B cell (primary cell): ENCODE data around the gene CHAT. TPM values are rescaled to one million over a fixed set of nuclear protein-coding genes. Genes with fewer than 3 reads are reported as not detected.

Experiments used
- ATAC-seq: fragments of 200-7000 bp; cut with Tn5 transposase; one replicate; pipeline ENCODE4 v1.10.0; 2021; ENCODE audit warnings: low read depth, mild to moderate bottlenecking, moderate number of reproducible peaks, moderate library complexity
- CTCF ChIA-PET: fragments of 350-600 bp; sonication (Branson Sonifier 250); formaldehyde crosslinking; loops from one replicate; lab custom pipeline; 2021; ENCODE audit warnings: antibody characterized with exemption, inconsistent platforms; lab: Charles Lee
- POLR2A ChIA-PET: fragments of 350-600 bp; sonication (Branson Sonifier 250); formaldehyde crosslinking; loops from one replicate; lab custom pipeline; 2021; ENCODE audit warnings: antibody characterized with exemption; lab: Charles Lee
- DNase-seq: peaks from one replicate; pipeline ENCODE4 v3.0.0; 2013
- H2AFZ ChIP-seq: 2 replicates; pipeline ENCODE4 v1.6.1; 2012; ENCODE audit warnings: mild to moderate bottlenecking, low read depth, low read length; ENCODE audit not compliant: insufficient read depth, poor library complexity, severe bottlenecking
- H3K27ac ChIP-seq, 2 donors: 1 replicate in 1 of 2; 2 replicates in 1 of 2; pipeline ENCODE4 v1.5.1; 2012 to 2013; ENCODE audit warnings: low read length in 2 of 2, mild to moderate bottlenecking in 2 of 2, moderate library complexity in 1 of 2
- H3K27me3 ChIP-seq, 4 experiments: fragments of 200-600 bp in 1 of 4; sonication (generic) in 1 of 4; replicated peaks in 1 of 4; 1 replicate in 2 of 4; 2 replicates in 2 of 4; pipeline versions ENCODE4 v1.6.1 to v1.7.0; 2013 to 2016; ENCODE audit warnings: low read length in 3 of 4, mild to moderate bottlenecking in 2 of 4, mixed read lengths in 1 of 4, moderate library complexity in 1 of 4; ENCODE audit not compliant: insufficient read depth in 4 of 4, control insufficient read depth in 3 of 4; ENCODE audit errors: control extremely low read depth in 1 of 4
- H3K36me3 ChIP-seq, 2 experiments: replicated peaks in 1 of 2; 1 replicate in 1 of 2; 2 replicates in 1 of 2; pipeline versions ENCODE4 v1.6.1 to v1.7.1; 2013; ENCODE audit warnings: low read length in 1 of 2; ENCODE audit not compliant: insufficient read depth in 2 of 2, control insufficient read depth in 1 of 2; ENCODE audit errors: control extremely low read depth in 1 of 2, extremely low read depth in 1 of 2
- H3K4me1 ChIP-seq, 2 donors: fragments of 200-600 bp in 1 of 2; sonication (generic) in 1 of 2; 1 replicate in 1 of 2; 2 replicates in 1 of 2; pipeline versions ENCODE4 v1.5.1 to v1.6.1; 2013 to 2017; ENCODE audit warnings: low read length in 2 of 2; ENCODE audit not compliant: control insufficient read depth in 2 of 2, insufficient read depth in 2 of 2
- H3K4me2 ChIP-seq: replicated peaks from 2 replicates; pipeline ENCODE3; 2012; ENCODE audit warnings: mild to moderate bottlenecking, low read depth, low read length; ENCODE audit not compliant: poor library complexity, severe bottlenecking
- H3K4me3 ChIP-seq, 5 experiments: fragments of 200-600 bp in 1 of 5; sonication (generic) in 1 of 5; 1 replicate in 3 of 5; 2 replicates in 2 of 5; pipeline versions ENCODE4 v1.5.1 to v1.7.0; 2011 to 2016; ENCODE audit warnings: low read length in 4 of 5, mild to moderate bottlenecking in 4 of 5, low read depth in 2 of 5, control low read depth in 1 of 5, moderate library complexity in 1 of 5; ENCODE audit not compliant: insufficient read depth in 1 of 5; ENCODE audit errors: control extremely low read depth in 1 of 5, extremely low read depth in 1 of 5
- H3K79me2 ChIP-seq: fragments of 200-600 bp; sonication (generic); one replicate; pipeline ENCODE4 v1.6.0; 2016; ENCODE audit warnings: low read length; ENCODE audit not compliant: control insufficient read depth, insufficient read depth
- H3K9ac ChIP-seq: fragments of 200-600 bp; sonication (generic); 2 replicates; pipeline ENCODE4 v1.6.1; 2017; ENCODE audit warnings: mild to moderate bottlenecking, low read length, moderate library complexity
- H3K9me3 ChIP-seq, 3 donors: one replicate each; pipeline versions ENCODE4 v1.6.1 to v1.7.1; 2013; ENCODE audit warnings: low read length in 2 of 3; ENCODE audit not compliant: control insufficient read depth in 2 of 3, insufficient read depth in 1 of 3; ENCODE audit errors: control extremely low read depth in 1 of 3
- H4K20me1 ChIP-seq: 2 replicates; pipeline ENCODE4 v1.6.0; 2012; ENCODE audit warnings: mild to moderate bottlenecking, low read length; ENCODE audit not compliant: insufficient read depth, control insufficient read depth, poor library complexity, severe bottlenecking
- H3K27ac Mint-ChIP-seq: one replicate; pipeline ENCODE4 v1.8.0; 2021; ENCODE audit warnings: mixed read lengths
- H3K27me3 Mint-ChIP-seq: one replicate; pipeline ENCODE4 v1.8.0; 2021; ENCODE audit warnings: mixed read lengths
- H3K4me1 Mint-ChIP-seq: one replicate; pipeline ENCODE4 v1.8.0; 2021; ENCODE audit warnings: mixed read lengths
- H3K4me3 Mint-ChIP-seq: one replicate; pipeline ENCODE4 v1.8.0; 2021; ENCODE audit warnings: mixed read lengths
- H3K9me3 Mint-ChIP-seq: one replicate; pipeline ENCODE4 v1.8.0; 2022; ENCODE audit warnings: mixed read lengths; ENCODE audit not compliant: insufficient read depth
- EZH2 ChIP-seq: IDR thresholded peaks from 2 replicates; pipeline ENCODE4 v1.6.1; 2012; ENCODE audit warnings: borderline replicate concordance, low read depth, mild to moderate bottlenecking, moderate library complexity, low read length; ENCODE audit not compliant: insufficient read depth, poor library complexity, severe bottlenecking
- WGBS: methylation state at CpG from one replicate; pipeline ENCODE4 v1.1.5; 2013; ENCODE audit warnings: missing lambda C conversion rate; ENCODE audit not compliant: insufficient coverage; 5-methylcytosine and 5-hydroxymethylcytosine counted together
- intact Hi-C: fragments of 100-400 bp; cut with micrococcal nuclease; formaldehyde crosslinking; loops from one replicate; pipeline ENCODE4 v1.10.0; 2022
- polyA plus RNA-seq: library from polyadenylated mRNA; depleted of rRNA; stranded (reverse); fragments of >200 nt; gene quantifications from 2 replicates; pipeline ENCODE4 v1.2.3, GENCODE V29; 2012
- total RNA-seq, 2 donors: library from RNA; stranded (reverse); fragments of 120-200 nt in 1 of 2; gene quantifications; 1 replicate in 1 of 2; 2 replicates in 1 of 2; pipeline versions ENCODE4 v1.2.3 to v1.2.4, GENCODE V29; 2013 to 2022
- TF ChIP-seq, protein P1 (sequence below): fragments of 200-600 bp; IDR thresholded peaks from one replicate; pipeline ENCODE4 v1.8.0; 2022; ENCODE audit warnings: antibody characterized with exemption, mild to moderate bottlenecking

The CHAT gene
- total and polyA plus RNA-seq, 2 donors (not counting 1 experiment from before 2014, with no cell fraction given) = not detected

DNA sequence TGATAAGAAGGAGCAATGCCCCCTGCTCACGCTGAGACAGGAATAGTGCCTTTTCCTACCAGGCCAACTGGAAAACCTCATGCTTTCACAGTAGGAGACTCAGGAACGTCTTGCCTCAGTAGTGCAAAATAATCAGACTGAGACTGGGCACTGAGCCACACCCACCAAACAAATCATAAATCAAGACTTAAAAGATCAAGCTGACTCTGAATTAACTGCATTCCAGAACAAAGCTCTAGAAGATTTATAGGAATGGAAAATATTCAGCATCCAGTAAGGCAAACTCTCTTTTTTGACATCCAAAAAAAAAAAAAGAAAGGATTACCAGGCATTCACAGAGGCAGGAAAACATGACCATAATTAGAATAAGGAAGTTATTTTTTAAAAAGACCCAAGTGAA, 34.2 kb upstream of the CHAT start:
- DNase-seq (no peak), ATAC-seq (no peak)
- Mint-ChIP-seq H3K27ac (no peak overlapping the region), H3K4me3 (no peak overlapping the region), H3K4me1 (no peaks in the 10 kb centered on the region), H3K27me3 (peaks cover 32% of the 10 kb centered on the region), H3K9me3 (no peaks in the 10 kb centered on the region)
- TF ChIP-seq, protein P1, sequence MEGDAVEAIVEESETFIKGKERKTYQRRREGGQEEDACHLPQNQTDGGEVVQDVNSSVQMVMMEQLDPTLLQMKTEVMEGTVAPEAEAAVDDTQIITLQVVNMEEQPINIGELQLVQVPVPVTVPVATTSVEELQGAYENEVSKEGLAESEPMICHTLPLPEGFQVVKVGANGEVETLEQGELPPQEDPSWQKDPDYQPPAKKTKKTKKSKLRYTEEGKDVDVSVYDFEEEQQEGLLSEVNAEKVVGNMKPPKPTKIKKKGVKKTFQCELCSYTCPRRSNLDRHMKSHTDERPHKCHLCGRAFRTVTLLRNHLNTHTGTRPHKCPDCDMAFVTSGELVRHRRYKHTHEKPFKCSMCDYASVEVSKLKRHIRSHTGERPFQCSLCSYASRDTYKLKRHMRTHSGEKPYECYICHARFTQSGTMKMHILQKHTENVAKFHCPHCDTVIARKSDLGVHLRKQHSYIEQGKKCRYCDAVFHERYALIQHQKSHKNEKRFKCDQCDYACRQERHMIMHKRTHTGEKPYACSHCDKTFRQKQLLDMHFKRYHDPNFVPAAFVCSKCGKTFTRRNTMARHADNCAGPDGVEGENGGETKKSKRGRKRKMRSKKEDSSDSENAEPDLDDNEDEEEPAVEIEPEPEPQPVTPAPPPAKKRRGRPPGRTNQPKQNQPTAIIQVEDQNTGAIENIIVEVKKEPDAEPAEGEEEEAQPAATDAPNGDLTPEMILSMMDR = no peak
- no peak for TF ChIP-seq EZH2
- ChIA-PET CTCF (interaction anchor here (1.7 kb wide), 1 partner anchor 13 kb away, joined by 5 read pairs; no protein-coding TSS in a partner anchor), POLR2A (no interaction called here)
- H3K9ac ChIP-seq = no peak overlapping the region
- H3K79me2 ChIP-seq = no peaks in the 10 kb centered on the region
- no peak overlapping the region for H3K27ac ChIP-seq
- no peaks in the 10 kb centered on the region for H4K20me1 ChIP-seq
- no peaks in the 10 kb centered on the region for H3K4me1 ChIP-seq
- WGBS = 100% methylated on average over 1 of the region's 2 CpGs
- H3K9me3 ChIP-seq = no peaks in the 10 kb centered on the region
- H2AFZ ChIP-seq = no peak overlapping the region
- no peaks in the 10 kb centered on the region for H3K36me3 ChIP-seq
- H3K4me2 ChIP-seq = no peak overlapping the region
- H3K4me3 ChIP-seq = no peak overlapping the region
- intact Hi-C loops = no loop called here
- peaks cover 0 to 3% (median 0%) of the 10 kb centered on the region in 4 experiments for H3K27me3 ChIP-seq

DNA sequence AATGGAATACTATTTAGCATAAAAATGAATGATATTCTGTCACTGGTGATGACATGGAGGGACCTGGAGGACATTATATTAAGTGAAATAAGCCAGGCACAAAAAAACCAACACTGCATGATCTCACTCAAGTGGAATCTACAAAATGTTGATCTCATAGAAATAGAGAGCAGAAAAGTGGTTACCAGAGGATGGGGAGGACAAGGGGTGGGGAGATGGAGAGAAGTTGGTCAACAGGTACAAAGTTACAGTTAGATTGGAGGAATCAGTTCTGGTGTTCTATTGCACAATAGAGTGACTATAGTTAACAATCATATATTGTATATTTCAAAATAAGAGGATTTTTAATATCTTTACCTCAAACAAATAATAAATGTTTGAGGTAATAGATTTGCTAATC, 28.4 kb upstream of the CHAT start:
- Histone ChIP-seq H3K9ac (no peak overlapping the region), H3K9me3 (peaks cover 0 to 3% (median 0%) of the 10 kb centered on the region in 3 donors), H4K20me1 (no peaks in the 10 kb centered on the region), H3K4me3 (no peak overlapping the region), H2AFZ (no peak overlapping the region), H3K36me3 (no peaks in the 10 kb centered on the region), H3K79me2 (no peaks in the 10 kb centered on the region), H3K27ac (no peak overlapping the region), H3K4me2 (no peak overlapping the region), H3K4me1 (no peaks in the 10 kb centered on the region), H3K27me3 (peaks cover 0 to 3% (median 0%) of the 10 kb centered on the region in 4 experiments)
- H3K27me3 Mint-ChIP-seq = peaks cover 29% of the 10 kb centered on the region
- CTCF ChIA-PET = interaction anchor here (1.9 kb wide), 1 partner anchor 8 kb away, joined by 6 read pairs; no protein-coding TSS in a partner anchor
- TF ChIP-seq, protein P1 = no peak
- no peak for TF ChIP-seq EZH2
- no peaks in the 10 kb centered on the region for H3K4me1 Mint-ChIP-seq
- no peak overlapping the region for H3K27ac Mint-ChIP-seq
- ATAC-seq = no peak
- no peak overlapping the region for H3K4me3 Mint-ChIP-seq
- POLR2A ChIA-PET = no interaction called here
- DNase-seq = no peak
- peaks cover 6% of the 10 kb centered on the region for H3K9me3 Mint-ChIP-seq
- intact Hi-C loops = no loop called here
